Measurements from ENCODE around the gene TSTD1.

Gene TSTD1

GRCh38 chr1:161082483-161082882, 43.7 kb upstream of the TSTD1 start:
- no peaks in the 10 kb centered on the region for H3K27me3 ChIP-seq (ENCODE audit: insufficient read depth, low read length, poor library complexity, severe bottlenecking)
- no peaks in the 10 kb centered on the region for H3K4me1 ChIP-seq (ENCODE audit: insufficient read depth, low read length, poor library complexity, severe bottlenecking)
- no peaks in the 10 kb centered on the region for H4K20me1 ChIP-seq (ENCODE audit: insufficient read depth, low read length, poor library complexity, severe bottlenecking)
- no peaks in the 10 kb centered on the region for H3K9me2 ChIP-seq (replicated peaks; ENCODE audit: low read depth, low read length)
- H3K79me2 ChIP-seq (ENCODE audit: insufficient read depth, low read length) = no peaks in the 10 kb centered on the region
- H2AFZ ChIP-seq (ENCODE audit: low read length) = no peak overlapping the region
- no peaks in the 10 kb centered on the region for H3F3A ChIP-seq (ENCODE audit: low read depth)
- H3K36me3 ChIP-seq (ENCODE audit: insufficient read depth, low read length) = no peaks in the 10 kb centered on the region
- no peak overlapping the region for H3K4me2 ChIP-seq (ENCODE audit: low read depth, low read length, poor library complexity, severe bottlenecking)
- no peak overlapping the region for H3K9ac ChIP-seq (ENCODE audit: low read depth, low read length, poor library complexity, severe bottlenecking)
- TF ChIP-seq CTCF (conservative IDR thresholded peaks at IDR 0.05; ENCODE audit: low read length) (no peak), EZH2phosphoT487 (IDR thresholded peaks at IDR 0.05; ENCODE audit: borderline replicate concordance) (no peak)
- no peaks in the 10 kb centered on the region for H3K9me3 ChIP-seq (ENCODE audit: insufficient read depth, low read depth, low read length)
- no peak overlapping the region for H3K4me3 ChIP-seq (ENCODE audit: low read length, poor library complexity, severe bottlenecking)

GRCh38 chr1:161081519-161081918, 42.8 kb upstream of the TSTD1 start:
- no peak for TF ChIP-seq CTCF (conservative IDR thresholded peaks at IDR 0.05; ENCODE audit: low read length)
- TF ChIP-seq EZH2phosphoT487 (IDR thresholded peaks at IDR 0.05; ENCODE audit: borderline replicate concordance) = no peak
- Histone ChIP-seq H3K4me3 (ENCODE audit: low read length, poor library complexity, severe bottlenecking) (no peak overlapping the region), H3K79me2 (ENCODE audit: insufficient read depth, low read length) (no peaks in the 10 kb centered on the region), H3K4me1 (ENCODE audit: insufficient read depth, low read length, poor library complexity, severe bottlenecking) (no peaks in the 10 kb centered on the region), H2AFZ (ENCODE audit: low read length) (no peak overlapping the region), H3F3A (ENCODE audit: low read depth) (no peaks in the 10 kb centered on the region), H3K9ac (ENCODE audit: low read depth, low read length, poor library complexity, severe bottlenecking) (no peak overlapping the region), H3K9me2 (replicated peaks; ENCODE audit: low read depth, low read length) (no peaks in the 10 kb centered on the region), H3K27me3 (ENCODE audit: insufficient read depth, low read length, poor library complexity, severe bottlenecking) (no peaks in the 10 kb centered on the region), H3K4me2 (ENCODE audit: low read depth, low read length, poor library complexity, severe bottlenecking) (no peak overlapping the region), H3K9me3 (ENCODE audit: insufficient read depth, low read depth, low read length) (no peaks in the 10 kb centered on the region), H4K20me1 (ENCODE audit: insufficient read depth, low read length, poor library complexity, severe bottlenecking) (no peaks in the 10 kb centered on the region), H3K36me3 (ENCODE audit: insufficient read depth, low read length) (no peaks in the 10 kb centered on the region)

DNA sequence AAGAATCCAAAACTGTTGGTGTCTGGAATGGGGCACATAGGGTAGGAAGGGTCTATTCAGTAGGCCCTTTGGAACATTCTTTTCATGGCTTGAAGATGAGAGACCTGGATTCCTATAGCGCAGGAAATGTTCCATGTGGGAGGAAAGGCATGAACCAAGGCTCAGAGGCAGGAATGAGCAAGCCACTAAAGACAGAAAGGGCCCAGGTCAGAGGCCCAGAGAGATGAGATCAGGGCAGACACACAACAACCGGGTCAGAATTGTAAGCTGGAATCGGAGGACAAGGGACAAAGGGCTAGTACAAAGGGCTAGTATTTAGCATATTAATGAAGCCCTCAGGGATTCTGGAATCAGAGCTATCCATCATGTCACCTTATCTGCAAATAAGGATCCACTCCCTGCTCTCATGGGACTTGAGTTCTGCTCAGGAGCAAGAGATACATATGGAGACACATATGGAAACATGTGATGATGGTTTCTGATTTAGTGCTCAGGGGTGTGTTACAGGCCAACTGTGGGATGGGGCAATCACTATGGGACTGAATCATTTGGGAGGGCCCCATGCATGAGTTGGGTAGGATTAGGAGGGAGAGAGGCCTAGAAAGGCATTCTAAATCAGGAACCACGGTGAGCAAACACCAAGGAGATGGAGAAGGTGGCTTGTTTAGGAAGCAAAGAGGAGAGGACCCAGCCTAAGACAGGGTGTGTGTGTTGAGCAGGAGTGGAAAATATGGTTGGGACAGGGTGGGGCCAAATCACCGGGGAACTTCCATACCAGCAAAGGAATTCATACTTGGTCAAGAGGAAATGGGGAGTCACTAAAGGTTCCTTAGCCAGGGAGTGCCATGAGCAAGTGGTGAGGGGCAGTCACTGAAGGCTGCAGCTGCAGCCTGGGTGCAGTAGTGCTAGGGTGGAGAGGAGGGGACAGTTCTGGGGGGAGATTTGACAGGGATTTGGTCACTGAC, 42.0 kb upstream of the TSTD1 start:
- no peaks in the 10 kb centered on the region for H3K27me3 ChIP-seq (ENCODE audit: insufficient read depth, low read length, poor library complexity, severe bottlenecking)
- no peak overlapping the region for H3K9ac ChIP-seq (ENCODE audit: low read depth, low read length, poor library complexity, severe bottlenecking)
- no peak overlapping the region for H2AFZ ChIP-seq (ENCODE audit: low read length)
- no peak overlapping the region for H3K4me3 ChIP-seq (ENCODE audit: low read length, poor library complexity, severe bottlenecking)
- no peaks in the 10 kb centered on the region for H3K36me3 ChIP-seq (ENCODE audit: insufficient read depth, low read length)
- no peak overlapping the region for H3K4me2 ChIP-seq (ENCODE audit: low read depth, low read length, poor library complexity, severe bottlenecking)
- H3K4me1 ChIP-seq (ENCODE audit: insufficient read depth, low read length, poor library complexity, severe bottlenecking) = no peaks in the 10 kb centered on the region
- H3K9me3 ChIP-seq (ENCODE audit: insufficient read depth, low read depth, low read length) = no peaks in the 10 kb centered on the region
- H4K20me1 ChIP-seq (ENCODE audit: insufficient read depth, low read length, poor library complexity, severe bottlenecking) = no peaks in the 10 kb centered on the region
- TF ChIP-seq CTCF (conservative IDR thresholded peaks at IDR 0.05; ENCODE audit: low read length) (no peak), EZH2phosphoT487 (IDR thresholded peaks at IDR 0.05; ENCODE audit: borderline replicate concordance) (no peak)
- no peaks in the 10 kb centered on the region for H3K79me2 ChIP-seq (ENCODE audit: insufficient read depth, low read length)
- H3F3A ChIP-seq (ENCODE audit: low read depth) = no peaks in the 10 kb centered on the region
- H3K9me2 ChIP-seq (replicated peaks; ENCODE audit: low read depth, low read length) = no peaks in the 10 kb centered on the region
